Measurements from ENCODE around the gene CMTM7. TPM values are rescaled to one million over a fixed set of nuclear protein-coding genes. Genes with fewer than 3 reads are reported as not detected.
A peak's percentile ranks its signal among the peaks of the same experiment; 100 is the strongest.
"Not testable (repeated sequence)": the region's sequence is repeated elsewhere in the genome, so short reads cannot be mapped to it uniquely, and the experiment has no call there.

The CMTM7 gene
- total RNA-seq, 3 donors from 2014 or later (not counting 1 experiment from before 2014, with no cell fraction given) = 4.1 to 16.7 (median 12.8) TPM

GRCh38 chr3:32459450-32459849 lies 67.8 kb downstream of the CMTM7 start:
- H3K9me3 ChIP-seq (ENCODE audit: control insufficient read depth, insufficient read depth, low read length) = no peaks in the 10 kb centered on the region
- intact Hi-C loops (cut with micrococcal nuclease) = no loop called here
- no peaks in the 10 kb centered on the region for H3K27me3 ChIP-seq (ENCODE audit: control insufficient read depth, insufficient read depth, low read length)
- peak overlapping the region; percentile 89 for H3K27ac ChIP-seq (ENCODE audit: low read length)
- H3K4me1 ChIP-seq (ENCODE audit: control insufficient read depth, insufficient read depth, low read length) = peaks cover 61% of the 10 kb centered on the region
- Mint-ChIP-seq H3K4me1 (peaks cover 9 to 29% of the 10 kb centered on the region in 2 donors), H3K27ac (no peak overlapping the region), H3K36me3 (no peaks in the 10 kb centered on the region), H3K9me3 (no peaks in the 10 kb centered on the region), H3K27me3 (ENCODE audit: low read depth in 2 of 2) (no peaks in the 10 kb centered on the region), H3K4me3 (peak overlapping the region; percentile 83)
- no CpG with 5 or more reads among the region's 5 CpGs for WGBS (ENCODE audit: insufficient coverage)
- TF ChIP-seq CTCF (IDR thresholded peaks at IDR 0.05) = no peak
- H3K4me3 ChIP-seq (ENCODE audit: low read length) = no peak overlapping the region
- peaks cover 2% of the 10 kb centered on the region for H3K36me3 ChIP-seq (ENCODE audit: control insufficient read depth, insufficient read depth, low read length)
- ATAC-seq = no peak
- DNase-seq = no peak

- no peaks in the 10 kb centered on the region for H3K36me3 ChIP-seq (ENCODE audit: control insufficient read depth, insufficient read depth, low read length)
- Mint-ChIP-seq H3K4me1 (peaks cover 9 to 29% of the 10 kb centered on the region in 2 donors), H3K9me3 (no peaks in the 10 kb centered on the region), H3K4me3 (peak overlapping the region; percentile 83), H3K36me3 (no peaks in the 10 kb centered on the region), H3K27ac (no peak overlapping the region), H3K27me3 (ENCODE audit: low read depth in 2 of 2) (no peaks in the 10 kb centered on the region)
- peak overlapping the region; percentile 89 for H3K27ac ChIP-seq (ENCODE audit: low read length)
- WGBS (ENCODE audit: insufficient coverage) = 9% methylated on average over 15 of the region's 15 CpGs
- no peaks in the 10 kb centered on the region for H3K9me3 ChIP-seq (ENCODE audit: control insufficient read depth, insufficient read depth, low read length)
- no peak for TF ChIP-seq CTCF (IDR thresholded peaks at IDR 0.05)
- H3K27me3 ChIP-seq (ENCODE audit: control insufficient read depth, insufficient read depth, low read length) = no peaks in the 10 kb centered on the region
- intact Hi-C loops (cut with micrococcal nuclease) = loop anchor here (1.0 kb wide), 1 partner anchor 27 kb away; no protein-coding TSS in a partner anchor
- H3K4me1 ChIP-seq (ENCODE audit: control insufficient read depth, insufficient read depth, low read length) = peaks cover 61% of the 10 kb centered on the region
- peak; percentile 85 to 89 (median 87) for ATAC-seq
- DNase-seq = peak; percentile 42 to 96
- H3K4me3 ChIP-seq (ENCODE audit: low read length) = no peak overlapping the region
Observed at GRCh38 chr3:32460031-32460749, 68.5 kb downstream of the CMTM7 start.

GRCh38 chr3:32460817-32461496 lies 69.3 kb downstream of the CMTM7 start:
- Histone ChIP-seq H3K4me1 (ENCODE audit: control insufficient read depth, insufficient read depth, low read length) (peaks cover 55% of the 10 kb centered on the region), H3K27ac (ENCODE audit: low read length) (peak overlapping the region; percentile 89)
- Mint-ChIP-seq H3K4me3 (peak overlapping the region; percentile 83), H3K4me1 (peaks cover 9 to 29% of the 10 kb centered on the region in 2 donors)
- intact Hi-C loops (cut with micrococcal nuclease) = loop anchor here (1.0 kb wide), 1 partner anchor 28 kb away; no protein-coding TSS in a partner anchor
- H3K27me3 Mint-ChIP-seq (ENCODE audit: low read depth in 2 of 2); DNase-seq; H3K4me3 ChIP-seq (ENCODE audit: low read length); H3K27ac Mint-ChIP-seq; H3K9me3 ChIP-seq (ENCODE audit: control insufficient read depth, insufficient read depth, low read length); ATAC-seq; H3K36me3 Mint-ChIP-seq; H3K36me3 ChIP-seq (ENCODE audit: control insufficient read depth, insufficient read depth, low read length); H3K27me3 ChIP-seq (ENCODE audit: control insufficient read depth, insufficient read depth, low read length); H3K9me3 Mint-ChIP-seq: not testable (repeated sequence)
- WGBS (ENCODE audit: insufficient coverage) = 89% methylated on average over 10 of the region's 10 CpGs

GRCh38 chr3:32462191-32462986 lies 70.7 kb downstream of the CMTM7 start:
- WGBS (ENCODE audit: insufficient coverage) = 74% methylated on average over 6 of the region's 9 CpGs
- H3K4me3 ChIP-seq (ENCODE audit: low read length); H3K36me3 Mint-ChIP-seq; H3K36me3 ChIP-seq (ENCODE audit: control insufficient read depth, insufficient read depth, low read length); intact Hi-C loops (cut with micrococcal nuclease); H3K4me3 Mint-ChIP-seq; H3K9me3 Mint-ChIP-seq; H3K27ac Mint-ChIP-seq; H3K9me3 ChIP-seq (ENCODE audit: control insufficient read depth, insufficient read depth, low read length); H3K27me3 Mint-ChIP-seq (ENCODE audit: low read depth in 2 of 2); ATAC-seq; H3K27me3 ChIP-seq (ENCODE audit: control insufficient read depth, insufficient read depth, low read length): not testable (repeated sequence)
- peak in 1 of 2 donors; percentile 70 for DNase-seq
- peak overlapping the region; percentile 29 for H3K27ac ChIP-seq (ENCODE audit: low read length)
- peaks cover 43% of the 10 kb centered on the region for H3K4me1 ChIP-seq (ENCODE audit: control insufficient read depth, insufficient read depth, low read length)
- peaks cover 9 to 29% of the 10 kb centered on the region in 2 donors for H3K4me1 Mint-ChIP-seq

- H3K36me3 Mint-ChIP-seq; H3K4me3 Mint-ChIP-seq; H3K27me3 Mint-ChIP-seq (ENCODE audit: low read depth in 2 of 2); H3K4me3 ChIP-seq (ENCODE audit: low read length); H3K36me3 ChIP-seq (ENCODE audit: control insufficient read depth, insufficient read depth, low read length); H3K9me3 ChIP-seq (ENCODE audit: control insufficient read depth, insufficient read depth, low read length); ATAC-seq; H3K27ac ChIP-seq (ENCODE audit: low read length); intact Hi-C loops (cut with micrococcal nuclease); H3K27me3 ChIP-seq (ENCODE audit: control insufficient read depth, insufficient read depth, low read length); DNase-seq; H3K27ac Mint-ChIP-seq; H3K9me3 Mint-ChIP-seq: not testable (repeated sequence)
- 87% methylated on average over 7 of the region's 7 CpGs for WGBS (ENCODE audit: insufficient coverage)
- H3K4me1 ChIP-seq (ENCODE audit: control insufficient read depth, insufficient read depth, low read length) = peaks cover 36% of the 10 kb centered on the region
- H3K4me1 Mint-ChIP-seq = peaks cover under 1 to 22% of the 10 kb centered on the region in 2 donors
Observed at GRCh38 chr3:32463415-32463814, 71.8 kb downstream of the CMTM7 start.

GRCh38 chr3:32464726-32465125 lies 73.1 kb downstream of the CMTM7 start:
- not testable (repeated sequence) for H3K27me3 Mint-ChIP-seq (ENCODE audit: low read depth in 2 of 2); H3K27ac Mint-ChIP-seq; H3K4me3 Mint-ChIP-seq

More at GRCh38 chr3:32464726-32465125, 73.1 kb downstream of the CMTM7 start:
- not testable (repeated sequence) for H3K27me3 ChIP-seq (ENCODE audit: control insufficient read depth, insufficient read depth, low read length); H3K4me3 ChIP-seq (ENCODE audit: low read length); H3K36me3 Mint-ChIP-seq; H3K27ac ChIP-seq (ENCODE audit: low read length); DNase-seq; H3K9me3 Mint-ChIP-seq; ATAC-seq; H3K36me3 ChIP-seq (ENCODE audit: control insufficient read depth, insufficient read depth, low read length); H3K9me3 ChIP-seq (ENCODE audit: control insufficient read depth, insufficient read depth, low read length)
- 97% methylated on average over 4 of the region's 7 CpGs for WGBS (ENCODE audit: insufficient coverage)
- H3K4me1 Mint-ChIP-seq = peaks cover 0 to 19% of the 10 kb centered on the region in 2 donors
- peaks cover 23% of the 10 kb centered on the region for H3K4me1 ChIP-seq (ENCODE audit: control insufficient read depth, insufficient read depth, low read length)
- intact Hi-C loops (cut with micrococcal nuclease) = loop anchor here (5.0 kb wide), 1 partner anchor 72 kb away; the partner anchor contains the start of gene CMTM7

Measured in natural killer cell (primary cell).